GM12864 (cell line): ENCODE results near the gene TRAF3.

ENCODE experiments used
- DNase-seq: peaks from one replicate; pipeline ENCODE4 v3.0.0-alpha.2; 2011; ENCODE audit warnings: low read depth
- H3K4me3 ChIP-seq: 2 replicates; pipeline ENCODE4 v1.5.1; 2011; ENCODE audit warnings: mild to moderate bottlenecking, low read depth, low read length, control low read depth
- CTCF ChIP-seq: IDR thresholded peaks from 2 replicates; pipeline ENCODE4 v1.5.1; 2011; ENCODE audit warnings: low read depth, mild to moderate bottlenecking, moderate library complexity, low read length, control low read depth, inconsistent platforms; ENCODE audit errors: missing control alignments

TRAF3 gene

GRCh38 chr14:102905116-102906108, 128.2 kb downstream of the TRAF3 start:
- no peak for TF ChIP-seq CTCF
- no peak for DNase-seq
- no peak overlapping the region for H3K4me3 ChIP-seq

- no peak overlapping the region for H3K4me3 ChIP-seq
- DNase-seq, result no peak
- TF ChIP-seq CTCF, result no peak
These were observed 129.5 kb downstream of the TRAF3 start for GRCh38 chr14:102906616-102907302.

DNA sequence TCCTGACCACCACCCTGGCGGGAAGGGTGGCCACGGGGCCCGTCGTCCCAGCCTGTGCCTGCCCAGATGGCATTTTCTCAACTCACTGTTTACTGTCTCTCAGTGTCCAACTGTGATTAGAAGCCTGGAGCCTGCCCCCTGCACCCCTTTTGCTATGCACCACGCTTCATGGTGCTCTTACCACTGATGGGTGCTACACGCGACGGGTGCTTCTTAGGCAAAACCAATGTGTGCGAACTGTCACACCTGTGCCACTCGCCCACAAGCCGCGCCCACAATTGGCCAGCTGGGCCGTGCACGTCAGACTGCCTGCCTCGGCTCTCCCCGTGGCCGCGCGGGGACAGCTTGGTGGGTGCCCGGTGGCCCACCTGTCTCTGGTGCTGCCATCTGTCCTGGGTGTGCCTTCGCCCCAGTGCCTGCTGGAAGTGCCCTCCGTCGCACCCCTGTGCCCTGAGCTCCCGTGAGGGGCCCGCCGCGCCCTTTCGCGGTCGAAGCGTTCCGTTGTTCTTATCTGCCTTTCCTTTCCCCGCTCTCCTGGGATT, 130.1 kb downstream of the TRAF3 start:
- DNase-seq, result no peak

DNA sequence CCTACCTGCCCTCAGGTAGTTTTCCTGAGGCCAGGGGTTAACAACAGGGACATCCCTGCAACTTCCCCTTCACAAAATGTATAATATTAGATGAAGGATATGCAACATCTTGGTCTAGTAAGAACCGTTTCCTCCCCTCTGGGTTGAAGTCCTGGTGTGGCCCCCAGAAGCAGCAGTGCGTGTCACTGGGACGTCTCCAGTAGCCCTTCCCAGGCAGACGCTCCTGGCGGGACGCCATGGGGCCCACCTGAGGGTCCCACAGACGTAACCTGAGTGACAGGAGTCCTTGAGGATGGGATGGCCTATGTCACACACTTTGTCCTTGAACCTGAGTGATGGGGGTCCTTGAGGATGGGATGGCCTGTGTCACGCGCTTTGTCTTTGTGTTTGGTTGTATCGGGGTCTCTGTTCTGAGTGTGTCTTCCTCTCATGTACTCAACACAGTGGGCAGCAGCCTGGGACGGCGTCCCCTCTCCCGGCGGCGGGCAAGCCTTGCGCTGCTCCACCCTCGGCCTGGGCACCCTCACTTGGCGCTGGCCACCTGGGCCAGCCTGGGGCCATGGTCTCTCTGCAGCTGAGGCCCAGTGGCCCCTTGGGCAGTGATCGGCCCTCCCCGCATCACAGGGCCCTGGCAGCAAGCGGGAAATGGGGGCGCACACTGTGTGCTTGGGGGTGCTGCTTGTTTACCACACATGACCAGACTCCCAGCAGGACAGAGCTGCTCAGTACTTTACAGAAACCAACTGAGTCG, 130.9 kb downstream of the TRAF3 start:
- no peak for DNase-seq
- TF ChIP-seq CTCF, result no peak
- no peak overlapping the region for H3K4me3 ChIP-seq

More for the DNA sequence above, 130.1 kb downstream of the TRAF3 start:
- no peak overlapping the region for H3K4me3 ChIP-seq
- no peak for TF ChIP-seq CTCF

GRCh38 chr14:102908766-102909455, 131.7 kb downstream of the TRAF3 start:
- no peak overlapping the region for H3K4me3 ChIP-seq
- DNase-seq, result no peak
- TF ChIP-seq CTCF, result no peak

DNA sequence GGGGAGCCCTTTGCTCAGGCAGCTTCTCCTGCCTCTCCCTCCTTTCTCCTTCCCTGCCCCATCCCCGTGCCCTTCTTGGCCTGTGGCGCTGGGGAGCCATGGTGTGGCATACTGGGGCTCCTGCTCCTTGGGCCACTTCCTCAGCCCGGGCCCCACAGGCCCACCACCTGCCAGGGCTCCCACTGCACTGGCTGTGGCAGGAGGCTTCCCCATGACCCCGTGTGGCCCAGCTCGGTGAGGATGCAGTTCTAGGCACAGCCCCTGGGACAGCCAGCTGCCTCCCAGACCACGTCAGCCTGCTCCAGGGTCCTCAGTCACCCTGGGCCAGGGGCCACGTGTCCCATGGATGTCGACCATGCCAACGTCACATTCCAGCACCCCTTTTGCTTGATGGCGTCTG, 132.2 kb downstream of the TRAF3 start:
- DNase-seq, result no peak
- no peak for TF ChIP-seq CTCF
- no peak overlapping the region for H3K4me3 ChIP-seq
